MM.1S (cell line): ENCODE results near the gene ADCY5.

Source experiments
- DNase-seq: peaks from one replicate; pipeline ENCODE4 v3.0.0-alpha.2; 2015
- H2AFZ ChIP-seq: fragments of 300-600 bp; sonication (generic); 2 replicates; pipeline ENCODE4 v1.6.0; 2016; ENCODE audit warnings: antibody characterized with exemption, low read length
- H3F3A ChIP-seq: fragments of 300-600 bp; sonication (generic); 2 replicates; pipeline ENCODE4 v1.6.1; 2016; ENCODE audit warnings: mild to moderate bottlenecking, antibody characterized with exemption, low read length, moderate library complexity, mixed read lengths; ENCODE audit not compliant: insufficient read depth
- H3K27ac ChIP-seq: fragments of 300-600 bp; sonication (generic); 2 replicates; pipeline ENCODE4 v1.5.1; 2016; ENCODE audit warnings: mild to moderate bottlenecking, low read length
- H3K27me3 ChIP-seq: fragments of 300-600 bp; sonication (generic); replicated peaks from 2 replicates; pipeline ENCODE4 v1.6.0; 2016; ENCODE audit warnings: low read length; ENCODE audit not compliant: insufficient read depth
- H3K36me3 ChIP-seq: fragments of 300-600 bp; sonication (generic); replicated peaks from 2 replicates; pipeline ENCODE4 v1.6.1; 2016; ENCODE audit warnings: mild to moderate bottlenecking, low read length, mixed read lengths; ENCODE audit not compliant: insufficient read depth
- H3K4me1 ChIP-seq: fragments of 300-600 bp; sonication (generic); 2 replicates; pipeline ENCODE4 v1.6.1; 2016; ENCODE audit warnings: low read length, mixed read lengths
- H3K4me2 ChIP-seq: fragments of 300-600 bp; sonication (generic); 2 replicates; pipeline ENCODE4 v1.6.0; 2016; ENCODE audit warnings: low read depth, low read length
- H3K4me3 ChIP-seq: fragments of 300-600 bp; sonication (generic); 2 replicates; pipeline ENCODE4 v1.5.1; 2016; ENCODE audit warnings: low read length, mixed read lengths
- H3K79me2 ChIP-seq: fragments of 300-600 bp; sonication (generic); 2 replicates; pipeline ENCODE4 v1.6.1; 2016; ENCODE audit warnings: mixed run types, low read length, mixed read lengths
- H3K9ac ChIP-seq: fragments of 300-600 bp; sonication (generic); 2 replicates; pipeline ENCODE4 v1.6.1; 2016; ENCODE audit warnings: low read length, mixed read lengths
- H3K9me2 ChIP-seq: fragments of 300-600 bp; sonication (generic); replicated peaks from 2 replicates; pipeline ENCODE4 v1.6.1; 2016; ENCODE audit warnings: mild to moderate bottlenecking, low read length, mixed read lengths; ENCODE audit not compliant: insufficient read depth
- H3K9me3 ChIP-seq: fragments of 300-600 bp; sonication (generic); replicated peaks from 2 replicates; pipeline ENCODE4 v1.6.1; 2016; ENCODE audit warnings: mild to moderate bottlenecking, low read length, mixed read lengths; ENCODE audit not compliant: insufficient read depth
- H4K20me1 ChIP-seq: fragments of 300-600 bp; sonication (generic); 2 replicates; pipeline ENCODE4 v1.6.1; 2016; ENCODE audit warnings: mild to moderate bottlenecking, low read length, moderate library complexity, mixed read lengths; ENCODE audit not compliant: insufficient read depth
- EZH2 ChIP-seq: fragments of 300-600 bp; sonication (generic); optimal IDR thresholded peaks from 2 replicates; pipeline ENCODE3; 2017; ENCODE audit warnings: low read depth, mild to moderate bottlenecking, antibody characterized with exemption, low read length, mixed read lengths
- EZH2phosphoT487 ChIP-seq: fragments of 300-600 bp; sonication (generic); IDR thresholded peaks from 2 replicates; pipeline ENCODE4 v1.6.1; 2018; ENCODE audit warnings: antibody characterized with exemption, low read length
- TF ChIP-seq, protein P1 (sequence below): fragments of 300-600 bp; sonication (generic); IDR thresholded peaks from 2 replicates; pipeline ENCODE4 v1.5.1; 2016; ENCODE audit warnings: antibody characterized with exemption, low read length, mixed read lengths

Gene ADCY5

DNA sequence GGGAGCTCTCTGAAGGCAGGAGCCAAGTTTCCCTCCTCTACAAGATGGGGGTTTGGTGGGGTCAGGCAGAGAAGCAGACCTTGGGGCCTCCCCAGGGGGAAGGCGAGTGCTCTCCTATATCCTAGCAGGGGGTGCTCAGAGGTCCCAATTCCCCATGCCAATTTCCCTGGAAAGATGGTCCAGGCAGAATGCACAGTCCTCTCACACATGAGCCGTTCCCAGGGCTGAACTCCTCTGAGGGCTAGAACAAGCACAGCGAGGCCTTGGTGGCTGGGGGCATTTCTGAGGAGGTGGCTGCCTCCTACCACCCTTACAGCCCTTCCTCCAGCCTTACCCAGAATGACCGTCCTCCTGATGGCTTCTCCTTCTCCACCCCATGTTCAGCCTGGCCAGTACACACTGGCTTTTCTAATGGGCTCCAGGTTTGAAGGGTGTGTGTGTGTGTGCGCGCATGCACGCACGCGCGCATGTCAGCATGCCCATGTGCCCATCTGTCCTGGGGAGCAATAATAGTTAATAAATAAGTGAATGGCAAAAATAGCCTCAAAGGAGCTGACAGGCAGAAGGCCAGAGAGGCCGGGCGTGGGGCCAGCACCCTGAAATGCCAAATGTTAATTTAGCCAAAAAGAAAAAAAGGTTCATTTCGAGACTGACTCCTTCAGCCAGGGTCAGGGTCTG, 24.4 kb downstream of the ADCY5 start:
- Histone ChIP-seq H2AFZ (no peak overlapping the region), H3F3A (no peaks in the 10 kb centered on the region), H3K27me3 (no peaks in the 10 kb centered on the region), H3K79me2 (no peaks in the 10 kb centered on the region), H3K27ac (no peak overlapping the region), H3K4me2 (no peak overlapping the region), H3K4me1 (no peaks in the 10 kb centered on the region), H3K9me2 (no peaks in the 10 kb centered on the region), H3K4me3 (no peak overlapping the region), H3K36me3 (no peaks in the 10 kb centered on the region), H4K20me1 (no peaks in the 10 kb centered on the region), H3K9ac (no peak overlapping the region), H3K9me3 (no peaks in the 10 kb centered on the region)
- TF ChIP-seq, protein P1, sequence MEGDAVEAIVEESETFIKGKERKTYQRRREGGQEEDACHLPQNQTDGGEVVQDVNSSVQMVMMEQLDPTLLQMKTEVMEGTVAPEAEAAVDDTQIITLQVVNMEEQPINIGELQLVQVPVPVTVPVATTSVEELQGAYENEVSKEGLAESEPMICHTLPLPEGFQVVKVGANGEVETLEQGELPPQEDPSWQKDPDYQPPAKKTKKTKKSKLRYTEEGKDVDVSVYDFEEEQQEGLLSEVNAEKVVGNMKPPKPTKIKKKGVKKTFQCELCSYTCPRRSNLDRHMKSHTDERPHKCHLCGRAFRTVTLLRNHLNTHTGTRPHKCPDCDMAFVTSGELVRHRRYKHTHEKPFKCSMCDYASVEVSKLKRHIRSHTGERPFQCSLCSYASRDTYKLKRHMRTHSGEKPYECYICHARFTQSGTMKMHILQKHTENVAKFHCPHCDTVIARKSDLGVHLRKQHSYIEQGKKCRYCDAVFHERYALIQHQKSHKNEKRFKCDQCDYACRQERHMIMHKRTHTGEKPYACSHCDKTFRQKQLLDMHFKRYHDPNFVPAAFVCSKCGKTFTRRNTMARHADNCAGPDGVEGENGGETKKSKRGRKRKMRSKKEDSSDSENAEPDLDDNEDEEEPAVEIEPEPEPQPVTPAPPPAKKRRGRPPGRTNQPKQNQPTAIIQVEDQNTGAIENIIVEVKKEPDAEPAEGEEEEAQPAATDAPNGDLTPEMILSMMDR, result no peak
- no peak for TF ChIP-seq EZH2phosphoT487
- no peak for TF ChIP-seq EZH2
- DNase-seq, result no peak

DNA sequence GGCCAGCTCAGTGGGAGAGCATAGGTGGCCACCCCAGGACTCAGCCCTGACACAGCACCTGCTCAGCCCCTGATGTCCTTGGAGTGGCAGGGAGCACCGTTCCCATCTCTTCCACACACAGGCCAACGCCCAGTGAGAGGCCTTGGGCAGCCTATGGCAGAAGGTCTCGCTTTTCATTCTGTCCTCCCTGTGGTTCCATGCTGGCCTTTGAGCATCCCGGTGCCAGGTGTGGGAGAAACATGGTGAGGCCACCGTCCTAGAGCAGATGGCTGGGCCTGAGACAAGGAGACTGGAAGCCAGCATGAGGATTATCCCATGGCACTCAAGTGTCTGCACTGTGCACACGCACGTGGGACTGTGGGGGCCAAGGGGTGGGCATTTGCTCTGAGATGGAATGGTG, 25.1 kb downstream of the ADCY5 start:
- no peaks in the 10 kb centered on the region for H3K9me2 ChIP-seq
- H3F3A ChIP-seq, result no peaks in the 10 kb centered on the region
- no peaks in the 10 kb centered on the region for H3K9me3 ChIP-seq
- no peaks in the 10 kb centered on the region for H4K20me1 ChIP-seq
- no peak for DNase-seq
- H3K4me1 ChIP-seq, result no peaks in the 10 kb centered on the region
- no peak overlapping the region for H3K4me2 ChIP-seq
- H3K9ac ChIP-seq, result no peak overlapping the region
- no peak overlapping the region for H3K27ac ChIP-seq
- no peaks in the 10 kb centered on the region for H3K27me3 ChIP-seq
- TF ChIP-seq, protein P1, result no peak
- no peak for TF ChIP-seq EZH2
- no peak for TF ChIP-seq EZH2phosphoT487
- no peak overlapping the region for H3K4me3 ChIP-seq
- no peaks in the 10 kb centered on the region for H3K36me3 ChIP-seq
- H3K79me2 ChIP-seq, result no peaks in the 10 kb centered on the region
- H2AFZ ChIP-seq, result no peak overlapping the region

DNA sequence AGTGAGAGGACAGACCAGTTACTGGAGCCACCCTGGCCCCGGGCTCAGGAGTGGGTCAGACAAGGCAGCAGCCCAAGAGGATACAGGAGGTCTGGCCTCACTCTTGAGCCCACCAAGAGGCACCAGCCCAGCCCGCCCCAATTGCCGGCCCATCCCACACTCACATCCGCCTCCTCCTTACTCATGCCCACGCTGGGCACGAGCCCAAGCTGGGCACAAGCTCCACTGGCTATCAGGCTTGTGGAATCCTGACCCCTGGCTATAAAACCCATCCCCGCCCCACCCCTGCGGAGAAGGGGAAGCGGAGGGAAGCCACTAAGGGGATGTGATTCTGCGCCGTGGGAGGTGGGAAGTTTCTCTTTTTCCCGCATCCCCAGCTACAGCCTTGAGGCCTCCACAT, 25.9 kb downstream of the ADCY5 start:
- Histone ChIP-seq H2AFZ (no peak overlapping the region), H3K27me3 (no peaks in the 10 kb centered on the region), H3K27ac (no peak overlapping the region), H3K9me3 (no peaks in the 10 kb centered on the region), H3K4me3 (no peak overlapping the region), H3K36me3 (no peaks in the 10 kb centered on the region), H3K9ac (no peak overlapping the region), H3K4me2 (no peak overlapping the region), H4K20me1 (no peaks in the 10 kb centered on the region), H3K9me2 (no peaks in the 10 kb centered on the region), H3F3A (no peaks in the 10 kb centered on the region), H3K4me1 (no peaks in the 10 kb centered on the region), H3K79me2 (no peaks in the 10 kb centered on the region)
- DNase-seq, result no peak
- TF ChIP-seq, protein P1, result no peak
